GM12875 (cell line): ENCODE data around the gene PIK3R2.
"Not testable (repeated sequence)": the region's sequence is repeated elsewhere in the genome, so short reads cannot be mapped to it uniquely, and the experiment has no call there.

ENCODE experiments used
- H3K4me3 ChIP-seq: one replicate; pipeline ENCODE4 v1.5.1; 2011; ENCODE audit warnings: low read depth, low read length, control low read depth
- TF ChIP-seq, protein P1 (sequence below): IDR thresholded peaks from 2 replicates; pipeline ENCODE4 v1.5.1; 2011; ENCODE audit warnings: low read depth, mild to moderate bottlenecking, control low read depth, inconsistent platforms, low read length, moderate library complexity, borderline replicate concordance; ENCODE audit not compliant: insufficient read depth

PIK3R2 gene

DNA sequence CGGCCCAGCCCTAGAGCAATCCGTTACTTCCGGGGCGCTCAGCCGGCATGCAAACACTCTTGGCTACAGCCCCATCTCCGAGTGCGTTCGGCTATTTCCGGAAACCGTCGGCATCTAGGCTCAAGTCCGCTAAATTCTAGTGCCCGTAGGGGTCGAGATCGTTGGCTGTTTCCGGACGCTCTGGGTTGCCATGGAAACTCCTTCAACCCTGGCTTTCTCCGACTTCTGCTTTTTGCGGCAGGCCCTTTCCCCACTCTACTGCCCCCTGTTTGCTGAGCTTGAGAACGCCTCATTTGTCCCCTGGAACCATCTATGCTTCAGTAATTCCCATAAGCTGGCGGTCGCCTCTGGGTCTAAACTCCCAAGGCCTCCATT, 534 bp upstream of the PIK3R2 start:
- TF ChIP-seq, protein P1, sequence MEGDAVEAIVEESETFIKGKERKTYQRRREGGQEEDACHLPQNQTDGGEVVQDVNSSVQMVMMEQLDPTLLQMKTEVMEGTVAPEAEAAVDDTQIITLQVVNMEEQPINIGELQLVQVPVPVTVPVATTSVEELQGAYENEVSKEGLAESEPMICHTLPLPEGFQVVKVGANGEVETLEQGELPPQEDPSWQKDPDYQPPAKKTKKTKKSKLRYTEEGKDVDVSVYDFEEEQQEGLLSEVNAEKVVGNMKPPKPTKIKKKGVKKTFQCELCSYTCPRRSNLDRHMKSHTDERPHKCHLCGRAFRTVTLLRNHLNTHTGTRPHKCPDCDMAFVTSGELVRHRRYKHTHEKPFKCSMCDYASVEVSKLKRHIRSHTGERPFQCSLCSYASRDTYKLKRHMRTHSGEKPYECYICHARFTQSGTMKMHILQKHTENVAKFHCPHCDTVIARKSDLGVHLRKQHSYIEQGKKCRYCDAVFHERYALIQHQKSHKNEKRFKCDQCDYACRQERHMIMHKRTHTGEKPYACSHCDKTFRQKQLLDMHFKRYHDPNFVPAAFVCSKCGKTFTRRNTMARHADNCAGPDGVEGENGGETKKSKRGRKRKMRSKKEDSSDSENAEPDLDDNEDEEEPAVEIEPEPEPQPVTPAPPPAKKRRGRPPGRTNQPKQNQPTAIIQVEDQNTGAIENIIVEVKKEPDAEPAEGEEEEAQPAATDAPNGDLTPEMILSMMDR: peak; percentile 82
- peak overlapping the region; percentile 63 for H3K4me3 ChIP-seq

DNA sequence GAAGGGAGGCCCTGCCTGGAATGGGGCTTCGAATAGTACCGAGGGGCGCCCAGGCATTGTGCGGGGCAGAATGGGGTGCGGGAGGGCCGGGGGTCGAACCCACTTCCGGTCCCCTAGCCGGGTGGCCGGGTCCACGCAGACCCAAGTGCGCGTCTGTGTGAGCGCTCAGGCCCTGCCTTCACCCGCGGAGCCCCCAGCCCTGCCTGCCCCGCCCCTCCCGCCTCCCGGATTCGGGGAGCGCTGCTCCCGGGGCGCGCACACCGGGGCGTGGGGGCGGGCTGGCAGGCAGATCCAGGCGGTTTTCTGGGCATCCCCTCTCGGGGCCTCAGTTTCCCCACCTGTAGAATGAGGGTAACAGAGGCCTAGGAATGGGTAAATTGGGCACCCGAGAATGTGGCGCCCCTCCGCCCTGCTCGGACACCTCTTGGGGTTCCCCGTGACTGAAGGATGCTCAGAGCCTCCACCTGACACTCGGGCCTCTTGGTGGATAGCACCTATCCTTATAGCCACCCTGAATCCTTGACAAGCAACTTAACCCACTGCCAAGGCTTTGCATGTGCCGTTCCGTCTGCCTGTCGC, 682 bp downstream of the PIK3R2 start:
- TF ChIP-seq, protein P1: no peak
- H3K4me3 ChIP-seq: peak overlapping the region; percentile 86

DNA sequence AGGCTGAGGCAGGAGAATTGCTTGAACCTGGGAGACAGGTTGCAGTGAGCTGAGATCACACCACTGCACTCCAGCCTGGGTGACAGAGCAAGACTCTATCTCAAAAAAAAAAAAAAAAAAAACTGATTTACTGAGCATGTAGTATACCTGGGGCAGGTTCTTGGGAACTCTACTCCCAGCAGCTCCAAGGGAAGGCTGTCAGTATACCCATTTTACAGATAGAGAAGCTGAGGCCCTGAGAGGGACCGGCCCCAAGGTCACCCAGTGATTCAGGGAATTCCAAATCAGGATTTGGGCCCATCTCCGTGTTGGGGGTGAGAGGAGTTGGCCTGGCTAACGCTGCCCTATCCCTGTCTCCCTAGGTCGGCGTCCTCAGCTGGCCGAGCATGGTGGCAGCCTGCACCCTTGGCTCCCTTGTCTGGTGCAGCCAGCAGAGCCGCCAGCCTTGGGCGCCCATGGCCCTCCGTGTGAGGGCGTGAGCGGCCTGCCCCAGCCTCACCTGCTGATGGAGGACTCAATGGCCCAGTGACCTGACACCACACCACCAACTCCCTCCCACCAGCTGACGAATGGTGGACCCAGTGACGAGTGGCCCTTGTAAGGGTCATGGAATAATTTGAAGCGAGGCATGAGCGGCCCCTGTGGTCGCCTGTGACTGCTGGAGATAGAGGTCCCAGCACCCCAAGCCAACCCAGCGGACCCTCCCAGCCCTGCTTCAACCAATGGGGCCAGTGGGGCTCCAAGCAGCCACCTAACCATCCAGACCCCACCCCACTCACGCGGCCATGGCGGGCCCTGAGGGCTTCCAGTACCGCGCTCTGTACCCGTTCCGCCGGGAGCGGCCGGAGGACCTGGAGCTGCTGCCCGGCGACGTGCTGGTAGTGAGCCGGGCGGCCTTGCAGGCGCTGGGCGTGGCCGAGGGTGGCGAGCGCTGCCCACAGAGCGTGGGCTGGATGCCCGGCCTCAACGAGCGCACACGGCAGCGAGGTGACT, 2.4 kb downstream of the PIK3R2 start:
- no peak overlapping the region for H3K4me3 ChIP-seq
- TF ChIP-seq, protein P1: no peak

DNA sequence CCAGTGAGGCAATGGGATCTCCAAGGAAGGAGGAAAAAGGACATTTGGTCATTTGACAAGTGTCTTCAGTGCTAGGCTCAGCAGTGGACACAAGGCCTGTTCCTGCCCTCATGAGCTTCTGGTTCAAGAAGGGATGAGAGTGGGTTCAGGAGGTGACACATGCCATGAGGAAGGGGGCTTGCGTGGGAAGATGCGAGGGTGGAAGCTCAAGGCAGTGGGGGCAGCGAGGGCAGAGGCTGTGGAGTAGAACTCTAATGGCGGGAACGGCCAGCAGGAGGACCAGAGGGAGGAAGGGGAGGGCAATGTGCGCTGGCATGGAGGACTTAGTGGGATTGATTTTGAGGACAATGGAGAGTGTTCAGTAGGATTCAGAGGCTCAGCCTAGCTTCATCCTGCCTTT, 3.3 kb downstream of the PIK3R2 start:
- H3K4me3 ChIP-seq: no peak overlapping the region
- TF ChIP-seq, protein P1: no peak

DNA sequence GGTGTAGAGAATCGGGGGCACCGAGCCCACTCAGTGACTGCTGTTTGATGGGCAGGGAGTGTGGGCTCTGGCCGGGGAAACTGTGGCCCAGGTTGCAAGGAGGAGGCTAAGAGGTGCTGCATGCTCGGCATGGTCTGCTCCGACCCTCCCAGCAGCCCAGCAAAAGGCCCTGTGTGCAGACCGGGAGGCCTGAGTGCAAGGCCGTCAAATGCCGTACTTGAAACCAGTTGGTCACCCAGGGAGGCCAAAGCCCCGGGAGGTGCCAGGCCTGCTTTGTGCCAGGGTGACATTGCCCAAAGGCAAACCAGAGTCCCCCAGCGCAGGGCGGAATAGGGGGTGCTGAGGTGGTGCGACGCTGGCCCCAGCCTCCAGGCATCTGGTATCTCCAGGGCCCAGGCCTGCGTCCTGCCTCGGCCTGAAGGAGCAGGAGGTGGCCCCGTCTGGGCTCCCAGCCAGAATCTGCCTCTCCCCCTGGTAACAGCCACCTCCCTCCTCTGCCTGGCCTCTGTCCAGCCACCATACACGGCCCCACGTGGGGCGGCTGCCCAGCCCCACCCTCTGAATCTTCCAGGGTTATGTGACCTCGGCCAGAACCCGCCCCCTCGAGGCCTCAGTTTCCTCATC, 4.0 kb downstream of the PIK3R2 start:
- H3K4me3 ChIP-seq: no peak overlapping the region
- TF ChIP-seq, protein P1: no peak

DNA sequence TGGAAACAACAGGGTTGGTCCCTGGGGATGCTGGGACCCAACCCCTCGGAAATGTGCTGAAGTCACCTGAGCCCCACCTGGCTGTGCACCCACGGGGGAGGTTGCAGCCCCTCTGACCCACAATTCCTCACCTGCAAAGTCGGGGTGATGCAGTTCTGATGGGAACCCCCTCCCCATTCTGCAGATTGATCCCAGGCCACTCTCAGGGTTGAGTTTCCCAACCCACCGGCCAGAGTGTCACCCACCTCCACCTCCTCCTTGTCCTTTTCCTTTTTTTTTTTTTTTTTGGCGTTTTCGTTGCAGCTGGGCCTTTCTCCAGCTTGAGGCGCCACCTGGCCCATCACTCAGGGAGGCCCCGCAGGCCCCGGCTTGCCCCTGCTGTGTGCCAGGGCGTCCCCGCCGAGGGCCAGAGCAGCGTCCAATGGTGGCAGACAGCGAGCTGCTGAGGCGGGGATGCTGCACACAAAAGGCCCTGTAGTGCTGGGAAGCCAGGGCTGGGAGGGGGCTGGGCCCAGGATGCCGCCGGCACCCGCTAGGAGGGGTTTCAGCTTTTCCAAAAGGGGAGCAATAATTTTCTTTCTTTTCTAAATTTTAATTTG, 4.6 kb downstream of the PIK3R2 start:
- no peak overlapping the region for H3K4me3 ChIP-seq
- TF ChIP-seq, protein P1: no peak

DNA sequence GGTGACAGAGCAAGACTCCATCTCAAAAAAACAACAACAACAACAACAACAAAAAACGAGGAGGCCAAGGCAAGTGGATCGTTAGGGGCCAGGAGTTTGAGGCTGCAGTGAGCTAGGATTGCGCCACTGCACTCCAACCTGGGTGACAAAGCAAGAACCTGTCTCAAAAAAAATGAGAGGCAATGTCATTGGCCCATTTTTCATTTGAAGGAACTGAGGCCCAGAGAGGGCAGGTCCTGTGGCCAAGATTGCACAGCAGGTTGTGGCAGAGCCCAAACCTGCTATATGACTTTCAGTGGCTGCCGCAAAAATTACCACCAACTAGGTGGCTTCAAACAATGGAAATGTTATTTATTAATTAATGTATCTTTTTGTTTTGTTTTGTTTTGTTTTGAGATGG, 5.5 kb downstream of the PIK3R2 start:
- H3K4me3 ChIP-seq: no peak overlapping the region
- TF ChIP-seq, protein P1: no peak

DNA sequence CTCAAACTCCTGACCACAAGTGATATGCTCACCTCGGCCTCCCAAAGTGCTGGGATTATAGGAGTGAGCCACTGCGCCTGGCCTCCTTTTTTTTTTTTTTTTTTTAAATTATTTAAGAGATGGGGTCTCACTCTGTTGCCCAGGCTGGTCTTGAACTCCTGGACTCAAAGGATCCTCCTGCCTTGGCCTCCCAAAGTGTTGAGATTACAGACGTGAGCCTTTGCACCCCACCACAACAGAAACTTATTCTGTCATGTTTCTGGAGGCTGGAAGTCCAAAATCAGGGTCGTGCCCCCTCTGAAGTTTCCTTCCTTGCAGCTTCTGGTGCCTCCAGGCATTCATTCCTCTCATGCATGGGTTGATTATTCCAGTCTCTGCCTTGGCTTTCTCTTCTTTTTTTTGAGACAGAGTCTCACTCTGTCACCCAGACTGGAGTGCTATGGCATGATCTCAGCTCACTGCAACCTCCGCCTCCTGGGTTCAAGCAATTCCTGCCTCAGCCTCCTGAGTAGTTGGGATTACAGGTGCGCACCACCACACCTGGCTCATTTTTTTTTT, 6.2 kb downstream of the PIK3R2 start:
- H3K4me3 ChIP-seq: not testable (repeated sequence)
